GM21390 (cell line): ENCODE measurements around the gene HS3ST4.

Experiments
- ATAC-seq: cut with Tn5 transposase; IDR thresholded peaks from one replicate; pipeline ENCODE4 v1.9.1; 2021; ENCODE audit not compliant: unreplicated experiment

HS3ST4 gene

GRCh38 chr16:25817295-25817694 lies 125.5 kb downstream of the HS3ST4 start:
- ATAC-seq: no peak

GRCh38 chr16:25817876-25818275 lies 126.1 kb downstream of the HS3ST4 start:
- ATAC-seq: no peak

- no peak for ATAC-seq
Observed at GRCh38 chr16:25823891-25824290, 132.1 kb downstream of the HS3ST4 start.

- no peak for ATAC-seq
Observed at GRCh38 chr16:25827709-25828108, 135.9 kb downstream of the HS3ST4 start.

- no peak for ATAC-seq
Observed at GRCh38 chr16:25828510-25828909, 136.8 kb downstream of the HS3ST4 start.

GRCh38 chr16:25832291-25832690 lies 140.5 kb downstream of the HS3ST4 start:
- ATAC-seq: no peak

GRCh38 chr16:25834101-25834500 lies 142.3 kb downstream of the HS3ST4 start:
- no peak for ATAC-seq

GRCh38 chr16:25835126-25835525 lies 143.4 kb downstream of the HS3ST4 start:
- ATAC-seq: no peak

GRCh38 chr16:25838724-25839186 lies 147.0 kb downstream of the HS3ST4 start:
- ATAC-seq: no peak

GRCh38 chr16:25841761-25842160 lies 150.0 kb downstream of the HS3ST4 start:
- no peak for ATAC-seq

GRCh38 chr16:25845901-25846300 lies 154.1 kb downstream of the HS3ST4 start:
- no peak for ATAC-seq

GRCh38 chr16:25854141-25854540 lies 162.4 kb downstream of the HS3ST4 start:
- no peak for ATAC-seq

- ATAC-seq: no peak
Observed at GRCh38 chr16:25855063-25855462, 163.3 kb downstream of the HS3ST4 start.

GRCh38 chr16:25855818-25856217 lies 164.1 kb downstream of the HS3ST4 start:
- ATAC-seq: no peak

- no peak for ATAC-seq
Observed at GRCh38 chr16:25859645-25860044, 167.9 kb downstream of the HS3ST4 start.

- ATAC-seq: no peak
Observed at GRCh38 chr16:25867041-25867440, 175.3 kb downstream of the HS3ST4 start.

- no peak for ATAC-seq
Observed at GRCh38 chr16:25868106-25868505, 176.3 kb downstream of the HS3ST4 start.

GRCh38 chr16:25868706-25869370 lies 177.1 kb downstream of the HS3ST4 start:
- ATAC-seq: no peak

- ATAC-seq: no peak
Observed at GRCh38 chr16:25872369-25873070, 180.8 kb downstream of the HS3ST4 start.

- no peak for ATAC-seq
Observed at GRCh38 chr16:25874196-25874595, 182.4 kb downstream of the HS3ST4 start.

- no peak for ATAC-seq
Observed at GRCh38 chr16:25875956-25876598, 184.3 kb downstream of the HS3ST4 start.

- no peak for ATAC-seq
Observed at GRCh38 chr16:25877103-25877502, 185.3 kb downstream of the HS3ST4 start.
